ENCODE data around the gene SDK1. TPM values are rescaled to one million over a fixed set of nuclear protein-coding genes. Genes with fewer than 3 reads are reported as not detected.

SDK1 gene
- total RNA-seq, 3 donors from 2014 or later (not counting 1 experiment from before 2014, with no cell fraction given), result 0.05 to 0.11 TPM; not detected in 1

GRCh38 chr7:3338161-3338560 lies 37.1 kb downstream of the SDK1 start:
- Histone ChIP-seq H3K36me3 (ENCODE audit: control insufficient read depth, insufficient read depth, low read length) (no peaks in the 10 kb centered on the region), H3K4me1 (ENCODE audit: control insufficient read depth, insufficient read depth, low read length) (no peaks in the 10 kb centered on the region), H3K27me3 (ENCODE audit: control insufficient read depth, insufficient read depth, low read length) (peaks cover 11% of the 10 kb centered on the region), H3K27ac (ENCODE audit: low read length) (no peak overlapping the region), H3K4me3 (ENCODE audit: low read length) (no peak overlapping the region), H3K9me3 (ENCODE audit: control insufficient read depth, insufficient read depth, low read length) (no peaks in the 10 kb centered on the region)
- DNase-seq (no peak), ATAC-seq (no peak)
- Mint-ChIP-seq H3K4me1 (no peaks in the 10 kb centered on the region), H3K36me3 (no peaks in the 10 kb centered on the region), H3K4me3 (no peak overlapping the region), H3K27me3 (ENCODE audit: low read depth in 2 of 2) (peaks cover 51 to 72% of the 10 kb centered on the region in 2 donors), H3K27ac (no peak overlapping the region), H3K9me3 (no peaks in the 10 kb centered on the region)
- 90% methylated on average over 3 of the region's 3 CpGs for WGBS (ENCODE audit: insufficient coverage)
- intact Hi-C loops (cut with micrococcal nuclease), result no loop called here
- no peak for TF ChIP-seq CTCF (IDR thresholded peaks at IDR 0.05)

- no peak for ATAC-seq
- 85% methylated on average over 11 of the region's 12 CpGs for WGBS (ENCODE audit: insufficient coverage)
- no peak overlapping the region for H3K4me3 Mint-ChIP-seq
These were observed 44.8 kb downstream of the SDK1 start for GRCh38 chr7:3345699-3346481.

GRCh38 chr7:3349126-3349525 lies 48.1 kb downstream of the SDK1 start:
- Histone ChIP-seq H3K27ac (ENCODE audit: low read length) (no peak overlapping the region), H3K27me3 (ENCODE audit: control insufficient read depth, insufficient read depth, low read length) (no peaks in the 10 kb centered on the region), H3K4me3 (ENCODE audit: low read length) (no peak overlapping the region), H3K9me3 (ENCODE audit: control insufficient read depth, insufficient read depth, low read length) (no peaks in the 10 kb centered on the region), H3K4me1 (ENCODE audit: control insufficient read depth, insufficient read depth, low read length) (no peaks in the 10 kb centered on the region), H3K36me3 (ENCODE audit: control insufficient read depth, insufficient read depth, low read length) (no peaks in the 10 kb centered on the region)
- ATAC-seq (no peak), DNase-seq (no peak)
- Mint-ChIP-seq H3K27ac (no peak overlapping the region), H3K27me3 (ENCODE audit: low read depth in 2 of 2) (peaks cover 23 to 74% of the 10 kb centered on the region in 2 donors), H3K9me3 (no peaks in the 10 kb centered on the region), H3K36me3 (no peaks in the 10 kb centered on the region), H3K4me3 (no peak overlapping the region), H3K4me1 (peaks cover 0 to 4% of the 10 kb centered on the region in 2 donors)
- TF ChIP-seq CTCF (IDR thresholded peaks at IDR 0.05), result no peak
- intact Hi-C loops (cut with micrococcal nuclease), result no loop called here
- 49% methylated on average over 2 of the region's 2 CpGs for WGBS (ENCODE audit: insufficient coverage)

More at GRCh38 chr7:3345699-3346481, 44.8 kb downstream of the SDK1 start:
- H3K27ac Mint-ChIP-seq, result no peak overlapping the region
- Histone ChIP-seq H3K4me1 (ENCODE audit: control insufficient read depth, insufficient read depth, low read length) (no peaks in the 10 kb centered on the region), H3K27ac (ENCODE audit: low read length) (no peak overlapping the region), H3K27me3 (ENCODE audit: control insufficient read depth, insufficient read depth, low read length) (no peaks in the 10 kb centered on the region), H3K4me3 (ENCODE audit: low read length) (no peak overlapping the region), H3K9me3 (ENCODE audit: control insufficient read depth, insufficient read depth, low read length) (no peaks in the 10 kb centered on the region), H3K36me3 (ENCODE audit: control insufficient read depth, insufficient read depth, low read length) (no peaks in the 10 kb centered on the region)
- DNase-seq, result no peak
- H3K36me3 Mint-ChIP-seq, result no peaks in the 10 kb centered on the region
- H3K4me1 Mint-ChIP-seq, result peaks cover 0 to 4% of the 10 kb centered on the region in 2 donors
- H3K9me3 Mint-ChIP-seq, result no peaks in the 10 kb centered on the region
- H3K27me3 Mint-ChIP-seq (ENCODE audit: low read depth in 2 of 2), result peaks cover 23 to 65% of the 10 kb centered on the region in 2 donors
- no peak for TF ChIP-seq CTCF (IDR thresholded peaks at IDR 0.05)
- intact Hi-C loops (cut with micrococcal nuclease), result no loop called here
